ENCODE measurements around the gene AGAP3. TPM values are rescaled to one million over a fixed set of nuclear protein-coding genes. Genes with fewer than 3 reads are reported as not detected.

Gene AGAP3
- total and polyA plus RNA-seq, 2 of the 4 experiments (the other 2 are of a cell fraction) = 35.3 to 93.9 TPM

GRCh38 chr7:151076863-151077704 is 9.2 kb upstream of the AGAP3 start:
- Histone ChIP-seq H3K9ac (ENCODE audit: low read depth, low read length) (no peak overlapping the region), H2BK20ac (ENCODE audit: low read depth, low read length) (no peak overlapping the region), H2AFZ (replicated peaks; ENCODE audit: low read length, poor library complexity) (peak overlapping the region; percentile 8), H3K56ac (ENCODE audit: extremely low read depth, insufficient read depth, low read length) (no peak overlapping the region), H2AK5ac (ENCODE audit: low read depth, low read length) (no peak overlapping the region), H3K27me3 (ENCODE audit: control insufficient read depth, insufficient read depth, low read length) (no peaks in the 10 kb centered on the region), H3K4ac (ENCODE audit: low read depth, low read length) (no peak overlapping the region), H2BK120ac (ENCODE audit: low read depth, low read length) (no peak overlapping the region), H3K4me2 (ENCODE audit: low read depth, low read length) (no peak overlapping the region), H3K4me1 (ENCODE audit: control insufficient read depth, insufficient read depth, low read length) (peaks cover 16% of the 10 kb centered on the region), H2BK15ac (ENCODE audit: low read depth, low read length) (no peak overlapping the region), H4K91ac (ENCODE audit: insufficient read depth, low read depth, low read length) (no peak overlapping the region), H3K79me1 (ENCODE audit: low read depth in 1 of 2, low read length in 2 of 2) (peaks cover 13 to 64% of the 10 kb centered on the region in 2 experiments; a peak in 3 of 4 replicates), H2AK9ac (replicated peaks; ENCODE audit: low read depth, low read length, poor library complexity) (peak overlapping the region; percentile 56), H3K14ac (replicated peaks; ENCODE audit: low read depth, low read length) (no peak overlapping the region), H4K20me1 (ENCODE audit: insufficient read depth, low read length) (peaks cover 22% of the 10 kb centered on the region), H3K27ac (ENCODE audit: insufficient read depth, low read length) (no peak overlapping the region), H3K18ac (ENCODE audit: low read depth, low read length) (no peak overlapping the region), H3K4me3 (ENCODE audit: insufficient read depth, low read depth, low read length) (no peak overlapping the region), H4K5ac (ENCODE audit: low read depth, low read length) (no peak overlapping the region), H3K9me3 (ENCODE audit: control insufficient read depth, insufficient read depth, low read length) (no peaks in the 10 kb centered on the region), H3K36me3 (ENCODE audit: control insufficient read depth, insufficient read depth, low read length) (peaks cover 51% of the 10 kb centered on the region), H4K8ac (ENCODE audit: low read depth in 2 of 2, low read length in 2 of 2) (no peak overlapping the region; a peak in 1 of 4 replicates), H2BK5ac (ENCODE audit: low read depth, low read length, poor library complexity, severe bottlenecking) (no peak overlapping the region), H3K23ac (ENCODE audit: low read depth, low read length) (no peak overlapping the region), H3K9me1 (ENCODE audit: insufficient read depth, low read length) (no peaks in the 10 kb centered on the region)
- intact Hi-C loops (cut with micrococcal nuclease) (no loop called here), in situ Hi-C loops (cut with MboI; ENCODE audit: low sequenced_read_pairs) (no loop called here), dilution Hi-C loops (cut with HindIII; ENCODE audit: low sequenced_read_pairs, unreplicated experiment) (no loop called here)
- ATAC-seq (ENCODE audit: low read depth) (no peak), DNase-seq (no peak)
- BruUV-seq (replicated peaks) = TSS peak; percentile 62
- CTCF ChIA-PET = no interaction called here
- POLR2A ChIA-PET (ENCODE audit: unreplicated experiment) = interaction anchor here (0.5 to 0.6 kb wide), 2 partner anchors 16 to 212 kb away, joined by 4 to 5 read pairs; no protein-coding TSS in a partner anchor
- 100% methylated on average over 3 of the region's 33 CpGs; no CpG with 5 or more reads in 1 of the 2 experiments for WGBS, 2 experiments (ENCODE audit: extremely low coverage in 2 of 2, insufficient read length in 1 of 2)
- TF ChIP-seq MAFK (IDR thresholded peaks at IDR 0.05; ENCODE audit: low read depth, low read length) (no peak), CHD1 (IDR thresholded peaks at IDR 0.05; ENCODE audit: low read depth, low read length) (no peak), SMC3 (IDR thresholded peaks at IDR 0.05; ENCODE audit: low read depth, low read length) (peak; percentile 29; the same call in 1 of the 2 replicates), RAD21 (IDR thresholded peaks at IDR 0.05; ENCODE audit: low read length) (0 out of 2 replicates have a peak, but pooled peaks have one; percentile 21)
- TF ChIP-seq, protein P1, sequence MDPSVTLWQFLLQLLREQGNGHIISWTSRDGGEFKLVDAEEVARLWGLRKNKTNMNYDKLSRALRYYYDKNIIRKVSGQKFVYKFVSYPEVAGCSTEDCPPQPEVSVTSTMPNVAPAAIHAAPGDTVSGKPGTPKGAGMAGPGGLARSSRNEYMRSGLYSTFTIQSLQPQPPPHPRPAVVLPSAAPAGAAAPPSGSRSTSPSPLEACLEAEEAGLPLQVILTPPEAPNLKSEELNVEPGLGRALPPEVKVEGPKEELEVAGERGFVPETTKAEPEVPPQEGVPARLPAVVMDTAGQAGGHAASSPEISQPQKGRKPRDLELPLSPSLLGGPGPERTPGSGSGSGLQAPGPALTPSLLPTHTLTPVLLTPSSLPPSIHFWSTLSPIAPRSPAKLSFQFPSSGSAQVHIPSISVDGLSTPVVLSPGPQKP (IDR thresholded peaks at IDR 0.05; ENCODE audit: borderline replicate concordance, low read depth, low read length) = no peak
- TF ChIP-seq, protein P2, sequence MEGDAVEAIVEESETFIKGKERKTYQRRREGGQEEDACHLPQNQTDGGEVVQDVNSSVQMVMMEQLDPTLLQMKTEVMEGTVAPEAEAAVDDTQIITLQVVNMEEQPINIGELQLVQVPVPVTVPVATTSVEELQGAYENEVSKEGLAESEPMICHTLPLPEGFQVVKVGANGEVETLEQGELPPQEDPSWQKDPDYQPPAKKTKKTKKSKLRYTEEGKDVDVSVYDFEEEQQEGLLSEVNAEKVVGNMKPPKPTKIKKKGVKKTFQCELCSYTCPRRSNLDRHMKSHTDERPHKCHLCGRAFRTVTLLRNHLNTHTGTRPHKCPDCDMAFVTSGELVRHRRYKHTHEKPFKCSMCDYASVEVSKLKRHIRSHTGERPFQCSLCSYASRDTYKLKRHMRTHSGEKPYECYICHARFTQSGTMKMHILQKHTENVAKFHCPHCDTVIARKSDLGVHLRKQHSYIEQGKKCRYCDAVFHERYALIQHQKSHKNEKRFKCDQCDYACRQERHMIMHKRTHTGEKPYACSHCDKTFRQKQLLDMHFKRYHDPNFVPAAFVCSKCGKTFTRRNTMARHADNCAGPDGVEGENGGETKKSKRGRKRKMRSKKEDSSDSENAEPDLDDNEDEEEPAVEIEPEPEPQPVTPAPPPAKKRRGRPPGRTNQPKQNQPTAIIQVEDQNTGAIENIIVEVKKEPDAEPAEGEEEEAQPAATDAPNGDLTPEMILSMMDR (conservative IDR thresholded peaks at IDR 0.05; ENCODE audit: low read depth, low read length) = peak; percentile 31; the same call in 1 of the 2 replicates
